Measurements from ENCODE around the gene OR2A2. TPM values are rescaled to one million over a fixed set of nuclear protein-coding genes. Genes with fewer than 3 reads are reported as not detected.

Gene OR2A2
- total and polyA plus RNA-seq, 9 of the 15 experiments (the other 6 are each of a cell fraction or from before 2014, with no cell fraction given), result not detected

DNA sequence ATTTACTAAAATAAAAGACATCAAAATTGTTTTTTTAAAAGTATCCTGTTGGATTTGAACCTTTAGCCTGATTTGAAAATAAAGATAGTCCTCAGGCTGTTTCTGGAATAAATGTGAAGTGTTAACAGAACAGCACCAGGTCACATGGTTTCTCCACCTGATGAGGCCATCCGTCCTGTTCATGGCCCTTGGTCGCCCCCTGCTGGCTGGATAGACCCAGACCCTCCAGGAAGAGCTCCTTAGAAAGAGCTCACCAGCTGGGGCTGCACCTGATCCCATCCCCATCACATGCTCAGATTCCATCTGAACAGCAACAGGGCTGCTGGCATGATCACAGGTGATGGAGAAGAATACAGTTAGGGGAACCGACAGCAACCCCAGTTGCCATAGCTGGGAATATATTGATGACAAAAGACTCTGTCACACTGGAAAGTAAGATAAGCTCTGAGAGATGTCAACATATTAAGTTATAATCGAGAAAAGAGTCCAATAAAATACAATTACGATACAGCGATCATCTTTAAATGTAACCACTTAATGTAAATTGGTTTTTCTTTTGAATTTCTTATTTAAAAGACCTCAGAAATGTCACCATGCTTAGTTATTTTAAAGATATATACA lies 18.4 kb downstream of the OR2A2 start (continued):
- TF ChIP-seq, protein P1, sequence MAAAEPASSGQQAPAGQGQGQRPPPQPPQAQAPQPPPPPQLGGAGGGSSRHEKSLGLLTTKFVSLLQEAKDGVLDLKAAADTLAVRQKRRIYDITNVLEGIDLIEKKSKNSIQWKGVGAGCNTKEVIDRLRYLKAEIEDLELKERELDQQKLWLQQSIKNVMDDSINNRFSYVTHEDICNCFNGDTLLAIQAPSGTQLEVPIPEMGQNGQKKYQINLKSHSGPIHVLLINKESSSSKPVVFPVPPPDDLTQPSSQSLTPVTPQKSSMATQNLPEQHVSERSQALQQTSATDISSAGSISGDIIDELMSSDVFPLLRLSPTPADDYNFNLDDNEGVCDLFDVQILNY (CRISPR knock-in tag; IDR thresholded peaks at IDR 0.05), result no peak
- TF ChIP-seq, protein P2, sequence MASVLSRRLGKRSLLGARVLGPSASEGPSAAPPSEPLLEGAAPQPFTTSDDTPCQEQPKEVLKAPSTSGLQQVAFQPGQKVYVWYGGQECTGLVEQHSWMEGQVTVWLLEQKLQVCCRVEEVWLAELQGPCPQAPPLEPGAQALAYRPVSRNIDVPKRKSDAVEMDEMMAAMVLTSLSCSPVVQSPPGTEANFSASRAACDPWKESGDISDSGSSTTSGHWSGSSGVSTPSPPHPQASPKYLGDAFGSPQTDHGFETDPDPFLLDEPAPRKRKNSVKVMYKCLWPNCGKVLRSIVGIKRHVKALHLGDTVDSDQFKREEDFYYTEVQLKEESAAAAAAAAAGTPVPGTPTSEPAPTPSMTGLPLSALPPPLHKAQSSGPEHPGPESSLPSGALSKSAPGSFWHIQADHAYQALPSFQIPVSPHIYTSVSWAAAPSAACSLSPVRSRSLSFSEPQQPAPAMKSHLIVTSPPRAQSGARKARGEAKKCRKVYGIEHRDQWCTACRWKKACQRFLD (CRISPR knock-in tag; IDR thresholded peaks at IDR 0.05), result no peak
- TF ChIP-seq CREB5 (CRISPR knock-in tag; IDR thresholded peaks at IDR 0.05) (no peak), RBM25 (IDR thresholded peaks at IDR 0.05; ENCODE audit: low read depth, low read length, severe bottlenecking) (no peak), CTBP1 (IDR thresholded peaks at IDR 0.05; ENCODE audit: borderline replicate concordance) (peak; percentile 29; the same call in 1 of the 2 replicates), FUS (optimal IDR thresholded peaks at IDR 0.05; ENCODE audit: low read depth, low read length) (no peak), CBX5 (IDR thresholded peaks at IDR 0.05; ENCODE audit: borderline replicate concordance, low read depth) (no peak), WHSC1 (IDR thresholded peaks at IDR 0.05; ENCODE audit: low read length) (no peak), ZNF551 (CRISPR knock-in tag; IDR thresholded peaks at IDR 0.05) (no peak), ZMIZ1 (IDR thresholded peaks at IDR 0.05; ENCODE audit: low read depth in 2 of 2, low read length in 2 of 2) (0 out of 4 replicates have a peak, but pooled peaks of 1 of the 2 experiments have one; percentile 14), RBM14 (IDR thresholded peaks at IDR 0.05; ENCODE audit: borderline replicate concordance, insufficient read depth, low read depth, low read length) (no peak), ETV1 (tag; conservative IDR thresholded peaks at IDR 0.05; ENCODE audit: low read depth) (0 out of 2 replicates have a peak, but pooled peaks have one; percentile 35), L3MBTL2 (IDR thresholded peaks at IDR 0.05) (peak; percentile 73; the same call in 1 of the 2 replicates), BRF2 (IDR thresholded peaks at IDR 0.05; ENCODE audit: borderline replicate concordance, insufficient read depth, insufficient read length) (no peak), MYC (IDR thresholded peaks at IDR 0.05; ENCODE audit: low read depth, low read length) (peak; percentile 56; the same call in 1 of the 2 replicates), MYC (CRISPR knock-in tag; IDR thresholded peaks at IDR 0.05; ENCODE audit: borderline replicate concordance, low read depth) (no peak), RAD51 (IDR thresholded peaks at IDR 0.05; ENCODE audit: borderline replicate concordance, low read depth) (peak; percentile 92), CBX3 (IDR thresholded peaks at IDR 0.05; ENCODE audit: borderline replicate concordance in 1 of 2, low read length in 2 of 2) (peak in 1 of 2 experiments; percentile 64; a peak in 1 of 3 replicates), KLF1 (tag; IDR thresholded peaks at IDR 0.05) (no peak)

All from K562 (cell line).